ENCODE data around the gene PRKCQ. TPM values are rescaled to one million over a fixed set of nuclear protein-coding genes. Genes with fewer than 3 reads are reported as not detected.

Gene PRKCQ
- total RNA-seq, 2 donors from 2014 or later: 0.41 to 0.42 TPM

- Histone ChIP-seq H3K4me1 (ENCODE audit: control insufficient read depth in 1 of 2, low read depth in 2 of 2) (no peaks in the 10 kb centered on the region), H3K4me3 (no peak overlapping the region), H3K27ac (no peak overlapping the region), H3K9me3 (no peaks in the 10 kb centered on the region), H3K27me3 (replicated peaks; ENCODE audit: insufficient read depth) (no peaks in the 10 kb centered on the region), H3K36me3 (no peaks in the 10 kb centered on the region)
- no peak for DNase-seq (ENCODE audit: low spot score)
- no peak for ATAC-seq (ENCODE audit: insufficient number of reproducible peaks, low FRiP score, low read depth)
- TF ChIP-seq CTCF (IDR thresholded peaks at IDR 0.05): no peak
These were observed 97.2 kb downstream of the PRKCQ start for GRCh38 chr10:6482737-6483357.

GRCh38 chr10:6478722-6479121 is 101.4 kb downstream of the PRKCQ start:
- Histone ChIP-seq H3K4me1 (ENCODE audit: control insufficient read depth in 1 of 2, low read depth in 2 of 2) (no peaks in the 10 kb centered on the region), H3K9me3 (no peaks in the 10 kb centered on the region), H3K27ac (no peak overlapping the region), H3K27me3 (replicated peaks; ENCODE audit: insufficient read depth) (no peaks in the 10 kb centered on the region), H3K36me3 (no peaks in the 10 kb centered on the region), H3K4me3 (no peak overlapping the region)
- ATAC-seq (ENCODE audit: insufficient number of reproducible peaks, low FRiP score, low read depth) (no peak), DNase-seq (ENCODE audit: low spot score) (no peak)
- TF ChIP-seq CTCF (IDR thresholded peaks at IDR 0.05): no peak

DNA sequence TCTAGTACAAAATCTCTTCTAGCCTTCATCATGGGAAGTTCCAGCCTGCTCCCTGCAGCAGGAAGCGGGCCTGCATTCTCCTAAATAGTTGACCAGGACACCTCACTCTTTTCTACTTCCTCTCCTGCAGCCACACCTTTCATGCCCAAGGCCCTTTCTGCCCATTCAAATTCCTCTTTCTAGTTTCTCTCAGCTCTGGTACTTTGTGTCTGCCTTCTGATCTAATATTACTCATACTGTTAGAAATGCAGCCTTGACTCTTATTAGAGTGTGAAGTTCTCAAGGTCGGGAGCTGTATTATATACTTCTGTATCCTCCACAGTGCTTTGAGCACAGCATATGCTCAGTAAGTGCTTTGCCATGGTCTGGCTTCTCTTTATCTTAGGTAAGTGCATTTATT is 103.1 kb downstream of the PRKCQ start:
- no peak for TF ChIP-seq CTCF (IDR thresholded peaks at IDR 0.05)
- ATAC-seq (ENCODE audit: insufficient number of reproducible peaks, low FRiP score, low read depth): no peak

DNA sequence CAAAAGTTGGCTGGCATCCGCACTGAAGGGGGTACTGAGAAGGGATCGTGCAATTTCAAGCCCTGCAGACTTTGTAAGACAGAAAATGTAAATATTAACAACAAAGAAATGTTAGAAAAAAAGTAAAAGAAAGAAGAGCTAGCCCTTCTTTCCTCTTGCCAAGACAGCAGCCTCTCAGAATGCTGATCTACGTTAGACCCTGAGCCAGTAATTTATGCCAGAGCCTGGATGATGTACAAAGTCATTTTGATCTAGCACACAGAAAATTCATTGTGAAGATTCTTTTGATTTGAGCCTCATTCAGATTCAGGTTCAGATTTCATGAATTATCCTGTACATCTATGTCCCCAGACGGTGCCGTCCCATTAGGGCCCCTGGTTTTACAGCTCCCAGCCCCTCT is 105.2 kb downstream of the PRKCQ start:
- DNase-seq (ENCODE audit: low spot score) (no peak), ATAC-seq (ENCODE audit: insufficient number of reproducible peaks, low FRiP score, low read depth) (no peak)
- no peaks in the 10 kb centered on the region for H3K4me1 ChIP-seq (ENCODE audit: control insufficient read depth in 1 of 2, low read depth in 2 of 2)
- H3K27me3 ChIP-seq (replicated peaks; ENCODE audit: insufficient read depth): no peaks in the 10 kb centered on the region
- no peaks in the 10 kb centered on the region for H3K36me3 ChIP-seq
- no peak for TF ChIP-seq CTCF (IDR thresholded peaks at IDR 0.05)
- H3K4me3 ChIP-seq: no peak overlapping the region
- H3K27ac ChIP-seq: no peak overlapping the region
- H3K9me3 ChIP-seq: no peaks in the 10 kb centered on the region

More for the DNA sequence above, 103.1 kb downstream of the PRKCQ start:
- Histone ChIP-seq H3K27me3 (replicated peaks; ENCODE audit: insufficient read depth) (no peaks in the 10 kb centered on the region), H3K4me1 (ENCODE audit: control insufficient read depth in 1 of 2, low read depth in 2 of 2) (no peaks in the 10 kb centered on the region), H3K4me3 (no peak overlapping the region), H3K9me3 (no peaks in the 10 kb centered on the region), H3K27ac (no peak overlapping the region), H3K36me3 (no peaks in the 10 kb centered on the region)
- no peak for DNase-seq (ENCODE audit: low spot score)

DNA sequence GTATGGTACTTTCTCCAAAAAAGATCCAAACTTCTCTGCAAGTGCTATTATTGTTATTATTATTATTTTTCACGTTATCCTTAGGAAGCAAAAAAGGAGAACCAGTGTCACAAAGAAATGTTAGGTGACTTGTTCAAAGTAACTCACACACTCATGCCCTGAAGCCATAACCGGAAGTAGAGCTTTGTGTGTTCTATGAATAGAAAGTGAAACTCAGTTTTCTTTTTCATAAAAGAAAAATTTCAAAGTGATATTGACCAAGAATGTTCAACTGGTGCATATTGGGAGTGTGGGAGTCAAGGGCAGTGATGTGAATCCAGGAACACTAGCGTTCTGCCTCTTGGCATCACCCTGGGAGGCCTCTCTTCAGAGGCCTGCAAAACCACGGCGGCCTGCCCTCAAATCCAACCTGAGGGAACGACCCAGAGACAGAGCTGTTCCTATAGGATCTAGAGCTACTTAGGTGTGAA is 106.1 kb downstream of the PRKCQ start:
- H3K27me3 ChIP-seq (replicated peaks; ENCODE audit: insufficient read depth): no peaks in the 10 kb centered on the region
- DNase-seq (ENCODE audit: low spot score) (no peak), ATAC-seq (ENCODE audit: insufficient number of reproducible peaks, low FRiP score, low read depth) (no peak)
- no peaks in the 10 kb centered on the region for H3K4me1 ChIP-seq (ENCODE audit: control insufficient read depth in 1 of 2, low read depth in 2 of 2)
- no peaks in the 10 kb centered on the region for H3K36me3 ChIP-seq
- H3K27ac ChIP-seq: no peak overlapping the region
- no peaks in the 10 kb centered on the region for H3K9me3 ChIP-seq
- H3K4me3 ChIP-seq: peak overlapping the region; percentile 18
- TF ChIP-seq CTCF (IDR thresholded peaks at IDR 0.05): no peak
